Measurements from ENCODE around the gene ATP6V1G1. TPM values are rescaled to one million over a fixed set of nuclear protein-coding genes. Genes with fewer than 3 reads are reported as not detected.

Gene ATP6V1G1
- total RNA-seq, 6 donors from 2014 or later: 93.2 to 182 (median 133) TPM

DNA sequence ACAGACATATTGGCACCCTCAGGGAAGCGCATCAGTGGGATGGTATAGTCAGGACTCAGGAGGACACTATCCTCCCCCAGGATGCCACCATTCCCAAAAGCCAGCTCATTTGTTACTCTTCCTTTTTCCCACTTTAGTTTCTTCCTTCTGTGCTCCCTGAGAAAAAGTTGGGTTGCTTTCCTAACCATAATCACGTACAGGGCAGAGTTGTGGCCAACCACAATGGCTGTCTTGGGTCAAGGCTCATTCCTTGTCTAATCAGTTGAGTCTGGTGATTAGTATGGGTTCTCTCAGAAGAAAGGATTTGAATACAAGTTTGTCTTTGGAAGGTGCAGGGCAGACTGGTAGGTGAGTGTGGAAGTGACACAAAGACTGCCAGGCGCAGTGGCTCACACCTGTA is 26.6 kb upstream of the ATP6V1G1 start:
- Histone ChIP-seq H3K4me3 (no peak overlapping the region), H3K27me3 (no peaks in the 10 kb centered on the region), H3K36me3 (no peaks in the 10 kb centered on the region), H3K4me1 (peaks cover 0 to 4% (median 0%) of the 10 kb centered on the region in 4 donors), H3K27ac (no peak overlapping the region), H3K9me3 (no peaks in the 10 kb centered on the region)
- ATAC-seq (ENCODE audit: low FRiP score in 2 of 2) (no peak), DNase-seq (no peak)
- WGBS, 2 donors: 86% methylated on average over 3 of the region's 3 CpGs
- TF ChIP-seq, protein P1, sequence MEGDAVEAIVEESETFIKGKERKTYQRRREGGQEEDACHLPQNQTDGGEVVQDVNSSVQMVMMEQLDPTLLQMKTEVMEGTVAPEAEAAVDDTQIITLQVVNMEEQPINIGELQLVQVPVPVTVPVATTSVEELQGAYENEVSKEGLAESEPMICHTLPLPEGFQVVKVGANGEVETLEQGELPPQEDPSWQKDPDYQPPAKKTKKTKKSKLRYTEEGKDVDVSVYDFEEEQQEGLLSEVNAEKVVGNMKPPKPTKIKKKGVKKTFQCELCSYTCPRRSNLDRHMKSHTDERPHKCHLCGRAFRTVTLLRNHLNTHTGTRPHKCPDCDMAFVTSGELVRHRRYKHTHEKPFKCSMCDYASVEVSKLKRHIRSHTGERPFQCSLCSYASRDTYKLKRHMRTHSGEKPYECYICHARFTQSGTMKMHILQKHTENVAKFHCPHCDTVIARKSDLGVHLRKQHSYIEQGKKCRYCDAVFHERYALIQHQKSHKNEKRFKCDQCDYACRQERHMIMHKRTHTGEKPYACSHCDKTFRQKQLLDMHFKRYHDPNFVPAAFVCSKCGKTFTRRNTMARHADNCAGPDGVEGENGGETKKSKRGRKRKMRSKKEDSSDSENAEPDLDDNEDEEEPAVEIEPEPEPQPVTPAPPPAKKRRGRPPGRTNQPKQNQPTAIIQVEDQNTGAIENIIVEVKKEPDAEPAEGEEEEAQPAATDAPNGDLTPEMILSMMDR (IDR thresholded peaks at IDR 0.05): no peak
- TF ChIP-seq EP300 (IDR thresholded peaks at IDR 0.05): no peak
- TF ChIP-seq POLR2A (IDR thresholded peaks at IDR 0.05): no peak
- no peak for TF ChIP-seq POLR2AphosphoS5 (IDR thresholded peaks at IDR 0.05)

DNA sequence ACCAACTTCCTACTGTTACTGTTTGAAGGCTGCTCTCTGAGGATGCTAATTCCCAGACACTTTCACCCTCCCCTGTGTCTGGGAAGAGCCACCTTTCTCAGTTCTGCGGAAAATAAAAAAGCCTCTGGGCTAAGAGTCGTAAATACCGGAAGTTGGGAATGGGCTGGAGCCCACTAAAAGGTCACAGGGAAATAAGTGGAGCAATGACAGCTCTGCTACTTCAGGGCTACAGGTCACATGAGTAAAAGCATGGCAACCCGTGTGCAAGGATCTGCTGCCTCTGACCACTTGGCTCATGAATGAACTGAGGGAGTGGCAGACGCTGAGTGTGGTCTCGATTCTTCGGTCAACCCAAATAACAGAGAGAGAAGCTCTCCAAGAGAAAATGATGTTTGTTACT is 25.8 kb upstream of the ATP6V1G1 start:
- peaks cover 0 to 4% (median 0%) of the 10 kb centered on the region in 4 donors for H3K4me1 ChIP-seq
- TF ChIP-seq EP300 (IDR thresholded peaks at IDR 0.05): no peak
- H3K9me3 ChIP-seq: no peaks in the 10 kb centered on the region
- H3K36me3 ChIP-seq: no peaks in the 10 kb centered on the region
- DNase-seq (no peak), ATAC-seq (ENCODE audit: low FRiP score in 2 of 2) (no peak)
- no peaks in the 10 kb centered on the region for H3K27me3 ChIP-seq
- WGBS, 2 donors: 81 to 91% methylated on average over 7 of the region's 7 CpGs
- no peak overlapping the region for H3K4me3 ChIP-seq
- no peak overlapping the region for H3K27ac ChIP-seq

DNA sequence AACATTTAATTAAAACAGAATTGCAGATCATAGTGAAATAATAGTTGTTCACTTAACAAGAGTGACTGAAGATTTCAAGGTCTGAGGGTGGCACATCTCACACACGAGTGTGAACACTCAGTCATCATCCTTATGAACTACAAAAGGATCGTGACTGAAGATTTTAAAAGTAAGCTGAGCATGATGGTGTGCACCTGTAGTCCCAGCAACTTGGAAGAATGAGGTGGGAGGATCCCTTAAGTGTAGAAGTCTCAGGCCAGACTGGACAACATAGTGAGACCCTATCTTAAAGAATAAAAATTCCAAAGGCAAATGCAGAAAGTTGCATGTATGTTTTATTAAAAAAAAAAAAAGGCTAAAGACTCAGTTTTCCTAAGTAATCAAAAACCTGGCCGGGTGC is 22.4 kb upstream of the ATP6V1G1 start:
- Histone ChIP-seq H3K9me3 (no peaks in the 10 kb centered on the region), H3K36me3 (no peaks in the 10 kb centered on the region), H3K27me3 (no peaks in the 10 kb centered on the region), H3K27ac (no peak overlapping the region), H3K4me3 (no peak overlapping the region), H3K4me1 (no peaks in the 10 kb centered on the region)
- TF ChIP-seq EP300 (IDR thresholded peaks at IDR 0.05): no peak
- TF ChIP-seq POLR2AphosphoS5 (IDR thresholded peaks at IDR 0.05): no peak
- TF ChIP-seq POLR2A (IDR thresholded peaks at IDR 0.05): no peak
- TF ChIP-seq, protein P1 (IDR thresholded peaks at IDR 0.05): no peak
- DNase-seq (no peak), ATAC-seq (ENCODE audit: low FRiP score in 2 of 2) (no peak)
- WGBS, 2 donors: 81 to 86% methylated on average over 3 of the region's 3 CpGs

DNA sequence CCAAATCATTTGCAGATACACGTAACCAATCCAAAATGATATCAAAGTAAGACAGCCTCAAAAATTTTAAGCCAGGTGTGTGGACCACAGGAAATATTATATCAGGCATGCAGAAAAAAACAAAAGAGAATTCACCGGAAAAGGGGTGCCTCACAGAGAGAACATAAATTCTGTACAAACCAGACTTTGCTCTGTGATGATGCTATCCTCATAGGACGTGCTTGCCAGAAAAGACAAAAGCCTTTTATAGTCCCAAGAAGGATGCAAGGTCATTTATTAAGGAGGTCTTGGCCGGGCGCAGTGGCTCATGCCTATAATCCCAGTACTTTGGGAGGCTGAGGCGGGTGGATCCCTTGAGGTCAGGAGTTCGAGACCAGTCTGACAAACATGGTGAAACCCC is 16.8 kb upstream of the ATP6V1G1 start:
- no peaks in the 10 kb centered on the region for H3K27me3 ChIP-seq
- no peak for DNase-seq
- 83 to 90% methylated on average over 7 of the region's 7 CpGs for WGBS, 2 donors
- H3K27ac ChIP-seq: no peak overlapping the region
- no peaks in the 10 kb centered on the region for H3K4me1 ChIP-seq
- ATAC-seq (ENCODE audit: low FRiP score in 2 of 2): no peak
- H3K9me3 ChIP-seq: no peaks in the 10 kb centered on the region
- no peak overlapping the region for H3K4me3 ChIP-seq
- TF ChIP-seq, protein P1 (IDR thresholded peaks at IDR 0.05): no peak
- TF ChIP-seq POLR2AphosphoS5 (IDR thresholded peaks at IDR 0.05) (no peak), POLR2A (IDR thresholded peaks at IDR 0.05) (no peak), EP300 (IDR thresholded peaks at IDR 0.05) (no peak)
- H3K36me3 ChIP-seq: no peaks in the 10 kb centered on the region

DNA sequence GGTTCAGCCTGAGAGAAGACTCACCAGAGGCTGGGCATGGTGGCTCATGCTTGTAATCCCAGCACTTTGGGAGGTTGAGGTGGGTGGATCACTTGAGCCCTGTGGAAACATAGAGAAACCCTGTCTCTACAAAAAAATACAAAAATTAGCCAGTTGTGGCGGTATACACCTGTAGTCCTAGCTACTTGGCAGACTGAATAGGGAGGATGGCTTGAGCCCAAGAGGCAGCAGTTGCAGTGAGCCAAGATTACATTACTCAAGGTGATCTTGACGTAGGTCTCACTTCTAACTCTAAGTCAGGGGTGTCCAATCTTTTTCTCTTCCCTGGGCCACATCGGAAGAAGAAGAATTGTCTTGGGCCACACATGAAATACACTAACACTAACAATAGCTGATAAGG is 16.2 kb upstream of the ATP6V1G1 start:
- Histone ChIP-seq H3K36me3 (no peaks in the 10 kb centered on the region), H3K4me3 (no peak overlapping the region), H3K4me1 (no peaks in the 10 kb centered on the region), H3K9me3 (no peaks in the 10 kb centered on the region), H3K27me3 (no peaks in the 10 kb centered on the region), H3K27ac (no peak overlapping the region)
- DNase-seq (no peak), ATAC-seq (ENCODE audit: low FRiP score in 2 of 2) (no peak)
- WGBS, 2 donors: 84 to 93% methylated on average over 3 of the region's 3 CpGs
- no peak for TF ChIP-seq EP300 (IDR thresholded peaks at IDR 0.05)
- TF ChIP-seq, protein P1 (IDR thresholded peaks at IDR 0.05): no peak
- TF ChIP-seq POLR2AphosphoS5 (IDR thresholded peaks at IDR 0.05): no peak
- no peak for TF ChIP-seq POLR2A (IDR thresholded peaks at IDR 0.05)

All from upper lobe of left lung (tissue), 6 donors.